Stomach (tissue), 9 donors: Measurements from ENCODE around the gene ALX1. TPM values are rescaled to one million over a fixed set of nuclear protein-coding genes. Genes with fewer than 3 reads are reported as not detected.
A peak's percentile ranks its signal among the peaks of the same experiment; 100 is the strongest.

Source experiments
- DNase-seq, 2 donors: peaks; one replicate each; pipeline versions ENCODE4 v3.0.0 to v3.0.0-alpha.2; 2013 to 2019
- H3K27ac ChIP-seq, 5 donors: fragments of 200-600 bp in 4 of 5; sonication (generic) in 4 of 5; one replicate each; pipeline ENCODE4 v1.5.1; 2013 to 2019; ENCODE audit warnings: mild to moderate bottlenecking in 1 of 5, moderate library complexity in 1 of 5
- H3K27me3 ChIP-seq, 3 donors: fragments of 200-600 bp; sonication (generic); one replicate each; pipeline ENCODE4 v1.5.1; 2017 to 2019; ENCODE audit warnings: mixed run types in 1 of 3
- H3K36me3 ChIP-seq, 4 donors: fragments of 200-600 bp; sonication (generic); 1 replicate in 3 of 4; 2 replicates in 1 of 4; pipeline ENCODE4 v1.5.1; 2016 to 2019
- H3K4me1 ChIP-seq, 4 donors: fragments of 200-600 bp; sonication (generic); one replicate each; pipeline ENCODE4 v1.5.1; 2016 to 2019
- H3K4me3 ChIP-seq, 4 donors: fragments of 200-600 bp; sonication (generic) in 3 of 4; one replicate each; pipeline ENCODE4 v1.5.1; 2016 to 2019; ENCODE audit warnings: mild to moderate bottlenecking in 1 of 4
- H3K9me3 ChIP-seq, 4 donors: fragments of 200-600 bp; sonication (generic); one replicate each; pipeline ENCODE4 v1.5.1; 2016 to 2019
- CTCF ChIP-seq, 7 experiments: fragments of 450-650 bp in 4 of 7; fragments of 200-600 bp in 3 of 7; sonication (generic) in 3 of 7; IDR thresholded peaks; one replicate each; pipeline ENCODE4 v1.5.1; 2016 to 2019; ENCODE audit warnings: antibody characterized with exemption in 7 of 7, control low read depth in 2 of 7, mild to moderate bottlenecking in 1 of 7
- EP300 ChIP-seq: sonication (generic); formaldehyde crosslinking; IDR thresholded peaks from one replicate; pipeline ENCODE4 v1.6.1; 2017; ENCODE audit warnings: antibody characterized with exemption
- POLR2A ChIP-seq, 4 donors: fragments of 450-650 bp; IDR thresholded peaks; one replicate each; pipeline ENCODE4 v1.6.1; 2016; ENCODE audit warnings: antibody characterized with exemption in 4 of 4, control low read depth in 2 of 4, mild to moderate bottlenecking in 1 of 4, moderate library complexity in 1 of 4
- POLR2AphosphoS5 ChIP-seq, 3 donors: sonication (generic); formaldehyde crosslinking; IDR thresholded peaks; one replicate each; pipeline ENCODE4 v1.6.1; 2016; ENCODE audit warnings: antibody characterized with exemption in 3 of 3
- WGBS, 5 donors: extraction: QIAGEN DNeasy Blood & Tissue Kit in 3 of 5; methylation state at CpG; one replicate each; pipeline versions ENCODE4 v1.1.5 to v1.1.7; 2013 to 2018; 5-methylcytosine and 5-hydroxymethylcytosine counted together
- intact Hi-C: fragments of 100-400 bp; cut with DNase I; formaldehyde crosslinking; loops from one replicate; pipeline ENCODE4 v1.15.1; 2023; ENCODE audit warnings: low total_unique reads
- polyA plus RNA-seq, 3 donors: library from polyadenylated mRNA; stranded (reverse); fragments of 200-250 nt; gene quantifications; one replicate each; pipeline ENCODE4 v1.2.3, GENCODE V29; 2013
- total RNA-seq, 5 donors: library from RNA; depleted of rRNA; stranded (reverse); fragments of >200 nt; gene quantifications; one replicate each; pipeline versions ENCODE4 v1.1.0 to v1.2.3, GENCODE V29; 2014 to 2016
- donor health status: healthy with polysubstance abuse.
- donor health status: Bipolar disorder and iron deficiency.
- donor health status: healthy.

The ALX1 gene
- total and polyA plus RNA-seq, 8 donors = not detected

GRCh38 chr12:85277900-85278597, 2.0 kb upstream of the ALX1 start:
- peak in 1 of 2 donors; percentile 70 for DNase-seq
- no peak for TF ChIP-seq POLR2A (IDR thresholded peaks at IDR 0.05)
- no peak for TF ChIP-seq EP300
- TF ChIP-seq POLR2AphosphoS5 (IDR thresholded peaks at IDR 0.05) = no peak
- no peak for TF ChIP-seq CTCF (IDR thresholded peaks at IDR 0.05)
- Histone ChIP-seq H3K4me1 (peaks cover 9 to 29% (median 16%) of the 10 kb centered on the region in 4 donors), H3K36me3 (no peaks in the 10 kb centered on the region), H3K27ac (no peak overlapping the region), H3K27me3 (peaks cover 32 to 100% (median 61%) of the 10 kb centered on the region in 3 donors), H3K4me3 (no peak overlapping the region), H3K9me3 (peaks cover 0 to 26% (median 16%) of the 10 kb centered on the region in 4 donors)
- intact Hi-C loops = no loop called here
- 16 to 24% (median 22%) methylated on average over 30 of the region's 30 CpGs for WGBS, 5 donors

- Histone ChIP-seq H3K4me3 (peak overlapping the region in 1 of 4 donors; percentile 41), H3K27ac (no peak overlapping the region), H3K36me3 (no peaks in the 10 kb centered on the region), H3K4me1 (peaks cover 9 to 22% (median 16%) of the 10 kb centered on the region in 4 donors), H3K9me3 (peaks cover 0 to 26% (median 16%) of the 10 kb centered on the region in 4 donors), H3K27me3 (peaks cover 29 to 100% (median 57%) of the 10 kb centered on the region in 3 donors)
- 29 to 48% (median 41%) methylated on average over 27 to 37 of the region's 37 CpGs for WGBS, 5 donors
- intact Hi-C loops = no loop called here
- no peak for DNase-seq
- TF ChIP-seq POLR2AphosphoS5 (IDR thresholded peaks at IDR 0.05) (no peak), POLR2A (IDR thresholded peaks at IDR 0.05) (no peak), CTCF (IDR thresholded peaks at IDR 0.05) (no peak), EP300 (no peak)
Measured at GRCh38 chr12:85278598-85279448, 1.2 kb upstream of the ALX1 start.

GRCh38 chr12:85279449-85280164, 413 bp upstream of the ALX1 start:
- peaks cover 0 to 26% (median 16%) of the 10 kb centered on the region in 4 donors for H3K9me3 ChIP-seq
- peak overlapping the region; percentile 22 to 41 (median 36) for H3K4me3 ChIP-seq
- H3K4me1 ChIP-seq = peaks cover 9 to 21% (median 16%) of the 10 kb centered on the region in 4 donors
- no peak overlapping the region for H3K27ac ChIP-seq
- DNase-seq = peak in 1 of 2 donors; percentile 21
- 7 to 15% (median 11%) methylated on average over 36 to 44 of the region's 44 CpGs for WGBS, 5 donors
- intact Hi-C loops = no loop called here
- H3K36me3 ChIP-seq = no peaks in the 10 kb centered on the region
- TF ChIP-seq EP300 = no peak
- no peak for TF ChIP-seq POLR2A (IDR thresholded peaks at IDR 0.05)
- no peak for TF ChIP-seq POLR2AphosphoS5 (IDR thresholded peaks at IDR 0.05)
- TF ChIP-seq CTCF (IDR thresholded peaks at IDR 0.05) = no peak
- H3K27me3 ChIP-seq = peaks cover 28 to 100% (median 50%) of the 10 kb centered on the region in 3 donors
